ENCODE data around the gene ZC3H13.

GRCh38 chr13:45921162-45921736, 131.3 kb downstream of the ZC3H13 start:
- TF ChIP-seq, protein P1, sequence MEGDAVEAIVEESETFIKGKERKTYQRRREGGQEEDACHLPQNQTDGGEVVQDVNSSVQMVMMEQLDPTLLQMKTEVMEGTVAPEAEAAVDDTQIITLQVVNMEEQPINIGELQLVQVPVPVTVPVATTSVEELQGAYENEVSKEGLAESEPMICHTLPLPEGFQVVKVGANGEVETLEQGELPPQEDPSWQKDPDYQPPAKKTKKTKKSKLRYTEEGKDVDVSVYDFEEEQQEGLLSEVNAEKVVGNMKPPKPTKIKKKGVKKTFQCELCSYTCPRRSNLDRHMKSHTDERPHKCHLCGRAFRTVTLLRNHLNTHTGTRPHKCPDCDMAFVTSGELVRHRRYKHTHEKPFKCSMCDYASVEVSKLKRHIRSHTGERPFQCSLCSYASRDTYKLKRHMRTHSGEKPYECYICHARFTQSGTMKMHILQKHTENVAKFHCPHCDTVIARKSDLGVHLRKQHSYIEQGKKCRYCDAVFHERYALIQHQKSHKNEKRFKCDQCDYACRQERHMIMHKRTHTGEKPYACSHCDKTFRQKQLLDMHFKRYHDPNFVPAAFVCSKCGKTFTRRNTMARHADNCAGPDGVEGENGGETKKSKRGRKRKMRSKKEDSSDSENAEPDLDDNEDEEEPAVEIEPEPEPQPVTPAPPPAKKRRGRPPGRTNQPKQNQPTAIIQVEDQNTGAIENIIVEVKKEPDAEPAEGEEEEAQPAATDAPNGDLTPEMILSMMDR (IDR thresholded peaks at IDR 0.05): no peak
- TF ChIP-seq POLR2A (IDR thresholded peaks at IDR 0.05): no peak
